ENCODE data around the gene WDFY4. TPM values are rescaled to one million over a fixed set of nuclear protein-coding genes. Genes with fewer than 3 reads are reported as not detected.

WDFY4 gene
- total and polyA plus RNA-seq, 7 donors, result 0.23 to 1.3 (median 0.69) TPM

DNA sequence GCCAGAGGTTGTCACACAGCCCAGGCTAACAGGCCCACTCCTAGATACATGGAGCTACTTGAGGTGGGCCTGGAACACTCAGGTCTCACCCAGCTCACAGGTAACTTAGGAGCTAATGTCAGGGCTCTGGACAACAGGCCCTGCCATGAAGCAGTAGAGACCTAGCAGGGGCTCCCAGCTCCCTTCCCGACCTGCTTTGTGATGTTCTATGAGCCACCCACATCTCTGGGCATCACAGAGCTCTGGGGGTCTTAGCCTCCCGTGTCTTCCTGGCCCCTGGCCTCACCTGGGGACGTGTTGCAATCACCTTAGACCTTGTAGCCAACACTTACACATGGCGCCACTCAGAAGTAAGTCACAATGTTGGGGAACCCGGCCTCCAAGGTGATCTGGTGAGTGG, 12.4 kb downstream of the WDFY4 start:
- Histone ChIP-seq H3K9me3 (no peaks in the 10 kb centered on the region), H3K27me3 (ENCODE audit: insufficient read depth in 3 of 3, low read length in 2 of 3) (no peaks in the 10 kb centered on the region), H3K27ac (no peak overlapping the region), H3K4me3 (no peak overlapping the region), H3K4me1 (no peaks in the 10 kb centered on the region), H3K36me3 (ENCODE audit: insufficient read depth in 1 of 2, low read depth in 1 of 2) (no peaks in the 10 kb centered on the region)
- TF ChIP-seq, protein P1, sequence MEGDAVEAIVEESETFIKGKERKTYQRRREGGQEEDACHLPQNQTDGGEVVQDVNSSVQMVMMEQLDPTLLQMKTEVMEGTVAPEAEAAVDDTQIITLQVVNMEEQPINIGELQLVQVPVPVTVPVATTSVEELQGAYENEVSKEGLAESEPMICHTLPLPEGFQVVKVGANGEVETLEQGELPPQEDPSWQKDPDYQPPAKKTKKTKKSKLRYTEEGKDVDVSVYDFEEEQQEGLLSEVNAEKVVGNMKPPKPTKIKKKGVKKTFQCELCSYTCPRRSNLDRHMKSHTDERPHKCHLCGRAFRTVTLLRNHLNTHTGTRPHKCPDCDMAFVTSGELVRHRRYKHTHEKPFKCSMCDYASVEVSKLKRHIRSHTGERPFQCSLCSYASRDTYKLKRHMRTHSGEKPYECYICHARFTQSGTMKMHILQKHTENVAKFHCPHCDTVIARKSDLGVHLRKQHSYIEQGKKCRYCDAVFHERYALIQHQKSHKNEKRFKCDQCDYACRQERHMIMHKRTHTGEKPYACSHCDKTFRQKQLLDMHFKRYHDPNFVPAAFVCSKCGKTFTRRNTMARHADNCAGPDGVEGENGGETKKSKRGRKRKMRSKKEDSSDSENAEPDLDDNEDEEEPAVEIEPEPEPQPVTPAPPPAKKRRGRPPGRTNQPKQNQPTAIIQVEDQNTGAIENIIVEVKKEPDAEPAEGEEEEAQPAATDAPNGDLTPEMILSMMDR (IDR thresholded peaks at IDR 0.05), result no peak
- intact Hi-C loops (cut with DNase I), result no loop called here
- no peak for ATAC-seq
- DNase-seq, result no peak
- 80 to 86% (median 82%) methylated on average over 5 of the region's 5 CpGs for WGBS, 3 donors

DNA sequence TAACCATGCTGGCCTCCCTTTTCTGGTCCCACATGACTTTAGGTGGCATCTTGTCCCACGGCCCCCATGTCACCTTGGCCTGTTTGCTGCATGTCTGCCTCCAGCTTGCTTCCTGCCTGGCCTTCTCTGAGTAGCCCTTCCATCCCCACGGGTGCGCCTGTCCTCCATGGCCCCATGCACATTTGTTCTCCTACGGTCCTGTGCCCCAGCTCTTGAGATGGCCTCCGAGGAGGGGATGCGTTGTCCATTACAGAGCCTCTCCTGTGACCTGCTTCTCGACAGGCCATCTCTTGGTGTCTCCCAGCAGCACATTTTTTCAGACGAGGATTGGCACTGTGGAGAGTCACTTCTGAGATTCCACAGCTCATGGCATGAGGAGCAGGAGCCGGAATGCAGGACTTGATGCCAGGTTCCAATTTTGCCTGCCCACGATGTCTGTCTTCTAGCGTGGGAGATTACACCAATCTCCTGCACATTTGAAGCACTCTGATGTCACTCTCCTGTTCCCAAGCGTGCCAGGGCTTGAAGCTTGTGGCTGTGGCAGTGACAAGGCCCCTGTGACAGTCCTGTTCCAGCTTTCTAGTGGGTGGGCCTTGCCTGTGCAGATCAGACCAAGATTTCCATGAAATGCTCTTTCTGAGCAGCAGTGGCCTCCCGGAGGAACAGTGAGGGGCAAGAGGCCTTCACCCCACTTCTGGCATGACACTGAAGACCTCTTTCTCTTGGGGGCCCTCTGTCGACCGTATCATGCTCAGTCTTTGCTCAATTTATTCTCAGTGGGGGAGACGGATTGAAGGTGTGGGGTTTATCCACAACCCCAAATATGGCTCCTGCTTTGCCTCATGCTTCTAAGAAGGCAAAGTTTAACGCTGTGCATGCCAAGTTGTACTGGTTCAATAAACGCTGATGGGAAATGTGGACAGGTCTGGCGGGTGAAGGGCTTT, 13.4 kb downstream of the WDFY4 start:
- H3K4me3 ChIP-seq, result no peak overlapping the region
- no peak for DNase-seq
- intact Hi-C loops (cut with DNase I), result no loop called here
- no peaks in the 10 kb centered on the region for H3K27me3 ChIP-seq (ENCODE audit: insufficient read depth in 3 of 3, low read length in 2 of 3)
- no peak for ATAC-seq
- 71 to 83% (median 72%) methylated on average over 19 of the region's 19 CpGs for WGBS, 3 donors
- no peaks in the 10 kb centered on the region for H3K9me3 ChIP-seq
- H3K4me1 ChIP-seq, result no peaks in the 10 kb centered on the region
- no peaks in the 10 kb centered on the region for H3K36me3 ChIP-seq (ENCODE audit: insufficient read depth in 1 of 2, low read depth in 1 of 2)
- TF ChIP-seq, protein P1 (IDR thresholded peaks at IDR 0.05), result no peak
- no peak overlapping the region for H3K27ac ChIP-seq

DNA sequence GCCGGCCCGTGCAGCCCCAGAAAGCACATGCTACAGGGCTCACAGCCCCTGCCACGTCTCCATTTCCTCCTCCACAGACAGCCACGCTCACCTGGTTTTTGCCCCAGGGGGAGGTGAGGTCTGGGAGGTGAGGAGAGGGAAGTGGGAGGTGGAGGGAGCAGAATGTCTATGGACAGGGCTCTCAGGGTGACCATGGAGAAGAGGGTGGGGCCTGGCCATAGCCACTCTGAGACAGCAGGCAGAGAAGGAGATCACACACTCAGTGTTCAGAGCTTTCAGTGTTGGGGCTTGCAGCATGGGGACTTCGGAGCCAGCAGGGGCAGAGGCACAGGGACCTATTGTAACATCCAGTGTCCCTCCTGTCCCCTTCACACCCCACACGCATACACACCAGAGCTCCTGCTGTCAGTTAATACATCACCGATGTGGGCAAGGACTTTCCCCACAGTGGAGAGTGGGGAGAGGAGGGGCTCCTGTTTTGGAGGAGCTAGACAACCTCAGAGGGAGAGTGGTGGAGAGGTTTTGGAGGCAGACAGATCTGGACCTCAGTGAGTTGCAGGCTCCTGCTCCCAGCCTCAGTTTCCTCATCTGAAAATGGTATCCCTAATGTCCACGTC, 14.4 kb downstream of the WDFY4 start:
- TF ChIP-seq, protein P1 (IDR thresholded peaks at IDR 0.05), result no peak
- no peak overlapping the region for H3K4me3 ChIP-seq
- H3K27ac ChIP-seq, result no peak overlapping the region
- ATAC-seq (no peak), DNase-seq (no peak)
- no peaks in the 10 kb centered on the region for H3K36me3 ChIP-seq (ENCODE audit: insufficient read depth in 1 of 2, low read depth in 1 of 2)
- intact Hi-C loops (cut with DNase I), result no loop called here
- peaks cover 0 to 3% (median 0%) of the 10 kb centered on the region in 3 donors for H3K27me3 ChIP-seq (ENCODE audit: insufficient read depth in 3 of 3, low read length in 2 of 3)
- H3K9me3 ChIP-seq, result no peaks in the 10 kb centered on the region
- WGBS, 3 donors, result 68 to 79% (median 72%) methylated on average over 8 of the region's 8 CpGs
- H3K4me1 ChIP-seq, result no peaks in the 10 kb centered on the region

DNA sequence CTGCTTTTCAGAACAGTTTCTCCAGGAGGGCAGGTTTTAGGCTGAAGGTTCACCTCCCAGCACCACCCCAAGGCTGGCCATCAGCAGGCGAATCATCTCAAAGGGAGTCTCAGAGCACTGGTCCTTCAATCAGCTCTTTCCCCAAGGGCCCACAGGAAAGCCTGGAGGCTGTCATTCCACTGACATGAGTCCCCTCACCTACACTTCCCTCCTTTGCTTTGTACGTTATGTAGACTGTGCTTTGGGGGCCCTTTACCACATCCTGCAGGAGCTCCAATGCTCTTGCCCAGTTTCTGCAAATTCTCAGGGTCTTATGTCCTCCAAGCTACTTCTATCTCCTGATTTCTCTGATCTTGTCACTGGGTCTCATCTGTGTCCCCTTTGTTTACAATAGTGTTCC, 15.4 kb downstream of the WDFY4 start:
- intact Hi-C loops (cut with DNase I), result no loop called here
- no peak for DNase-seq
- Histone ChIP-seq H3K9me3 (no peaks in the 10 kb centered on the region), H3K4me1 (no peaks in the 10 kb centered on the region), H3K27me3 (ENCODE audit: insufficient read depth in 3 of 3, low read length in 2 of 3) (peaks cover 0 to 6% (median 0%) of the 10 kb centered on the region in 3 donors), H3K27ac (no peak overlapping the region), H3K36me3 (ENCODE audit: insufficient read depth in 1 of 2, low read depth in 1 of 2) (no peaks in the 10 kb centered on the region), H3K4me3 (no peak overlapping the region)
- TF ChIP-seq, protein P1 (IDR thresholded peaks at IDR 0.05), result no peak
- WGBS, 3 donors, result 66 to 78% (median 78%) methylated on average over 2 of the region's 2 CpGs
- ATAC-seq, result no peak
